IPS DF 4.7 (cell line): ENCODE measurements around the gene KLRG1.

ENCODE experiments used
- DNase-seq: peaks from one replicate; pipeline ENCODE4 v3.0.0-alpha.2; 2013; ENCODE audit warnings: low spot score; ENCODE audit errors: extremely low read depth

KLRG1 gene

DNA sequence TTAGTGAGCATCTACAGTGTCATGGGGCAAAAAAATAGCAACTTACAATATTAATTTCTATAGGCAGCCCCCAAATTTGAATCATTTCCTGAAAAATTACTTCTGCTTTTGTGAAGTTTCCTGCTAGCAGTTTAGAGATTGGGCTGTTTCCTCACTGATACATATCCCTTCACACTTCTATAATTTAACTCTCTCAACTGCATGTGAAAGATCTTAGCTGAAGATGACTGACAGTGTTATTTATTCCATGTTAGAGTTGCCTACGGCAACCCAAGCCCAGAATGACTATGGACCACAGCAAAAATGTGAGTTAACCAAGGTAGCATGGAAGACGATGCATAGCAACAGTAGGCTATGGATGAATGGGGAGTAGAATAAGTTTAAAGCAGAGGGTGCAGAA lies at the start of gene KLRG1:
TSS of gene KLRG1 (plus strand) at position 134 of the 400 bp plus-strand sequence. CDS start at position 224, 90 bp downstream.
- no peak for DNase-seq

DNA sequence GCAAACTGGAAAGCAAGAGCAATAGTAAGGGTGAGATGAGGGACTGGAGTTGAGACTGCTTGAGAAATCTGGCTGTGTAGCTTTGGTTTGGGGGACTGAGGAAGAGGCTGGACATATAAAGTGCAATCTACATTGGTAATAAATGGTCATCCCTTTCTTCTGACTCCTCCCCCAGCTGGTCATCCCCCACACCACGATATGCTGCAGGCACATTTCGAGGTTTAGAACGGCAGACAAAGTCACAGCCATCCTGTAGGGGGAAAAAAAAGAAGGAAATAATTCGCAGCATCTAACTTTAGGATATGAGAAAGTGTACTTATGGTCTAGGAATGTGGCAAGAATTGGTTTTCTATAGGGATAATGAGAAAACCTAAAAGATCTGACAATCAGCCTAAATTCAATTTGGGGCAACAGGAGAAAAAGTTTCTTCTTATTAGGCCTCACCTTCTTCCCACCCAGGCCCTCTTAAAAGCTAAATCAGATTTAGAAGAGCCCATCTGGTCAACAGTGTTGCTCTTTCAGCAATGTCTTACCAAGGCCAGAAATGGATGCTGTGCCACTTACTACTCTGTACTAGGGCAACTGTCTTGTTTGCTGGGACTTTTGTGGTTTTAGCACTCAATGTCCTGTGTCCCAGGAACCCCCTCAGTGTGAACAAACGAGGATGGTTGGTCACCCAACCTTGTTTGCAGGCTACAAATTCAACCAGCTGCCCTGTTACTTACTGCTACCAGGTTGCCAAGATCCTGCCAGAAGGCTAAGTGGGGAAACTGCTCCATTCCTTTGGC lies 47.5 kb upstream of the KLRG1 start:
- DNase-seq, result no peak

- DNase-seq, result no peak
Measured at GRCh38 chr12:8943565-8944186, 45.7 kb upstream of the KLRG1 start.

DNA sequence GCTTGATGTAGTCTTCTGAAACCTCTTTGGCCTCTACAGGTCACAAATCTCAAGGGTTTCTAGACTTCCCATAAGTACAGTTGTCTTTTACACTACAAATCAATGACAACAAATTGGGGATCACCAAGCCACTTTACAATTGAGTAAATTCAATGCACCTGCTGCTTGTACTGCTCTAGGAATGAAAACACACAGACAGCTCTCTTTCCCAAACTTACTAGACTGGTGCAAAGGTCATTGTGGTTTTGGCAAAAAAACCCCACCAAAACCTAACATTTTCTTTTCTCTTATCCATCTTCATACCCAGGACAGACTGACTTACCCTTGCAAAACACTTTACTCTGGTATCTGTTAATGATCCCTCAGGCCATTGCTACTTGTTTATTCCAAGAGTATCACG lies 42.6 kb upstream of the KLRG1 start:
- no peak for DNase-seq

GRCh38 chr12:8947737-8948136 lies 41.6 kb upstream of the KLRG1 start:
- no peak for DNase-seq

- DNase-seq, result no peak
Measured at GRCh38 chr12:8948701-8949341, 40.5 kb upstream of the KLRG1 start.

- DNase-seq, result peak; percentile 92
Measured at GRCh38 chr12:8949342-8950220, 39.8 kb upstream of the KLRG1 start, which contains the start of gene M6PR. Gene M6PR, minus strand, starts transcription at chr12:8949645. Its CDS starts 3,241 bp downstream, at chr12:8946404.

DNA sequence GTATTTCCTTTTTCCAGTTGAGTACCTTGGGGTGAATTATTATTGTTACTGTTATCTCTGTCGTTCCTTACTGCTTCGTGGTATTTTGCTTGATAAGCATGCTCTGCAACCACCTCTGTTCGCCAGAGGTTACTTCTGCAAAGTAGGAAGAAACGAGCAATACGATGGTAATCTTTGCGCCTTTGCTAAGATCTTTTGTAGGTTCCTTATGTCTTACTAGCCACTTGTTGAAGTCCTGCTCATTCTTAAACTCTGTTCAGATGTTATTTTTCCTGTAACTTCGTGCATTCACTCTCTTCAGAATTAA lies 39.2 kb upstream of the KLRG1 start:
- no peak for DNase-seq

GRCh38 chr12:8950702-8951478 lies 38.5 kb upstream of the KLRG1 start:
- no peak for DNase-seq

GRCh38 chr12:8951744-8952143 lies 37.6 kb upstream of the KLRG1 start:
- DNase-seq, result no peak

DNA sequence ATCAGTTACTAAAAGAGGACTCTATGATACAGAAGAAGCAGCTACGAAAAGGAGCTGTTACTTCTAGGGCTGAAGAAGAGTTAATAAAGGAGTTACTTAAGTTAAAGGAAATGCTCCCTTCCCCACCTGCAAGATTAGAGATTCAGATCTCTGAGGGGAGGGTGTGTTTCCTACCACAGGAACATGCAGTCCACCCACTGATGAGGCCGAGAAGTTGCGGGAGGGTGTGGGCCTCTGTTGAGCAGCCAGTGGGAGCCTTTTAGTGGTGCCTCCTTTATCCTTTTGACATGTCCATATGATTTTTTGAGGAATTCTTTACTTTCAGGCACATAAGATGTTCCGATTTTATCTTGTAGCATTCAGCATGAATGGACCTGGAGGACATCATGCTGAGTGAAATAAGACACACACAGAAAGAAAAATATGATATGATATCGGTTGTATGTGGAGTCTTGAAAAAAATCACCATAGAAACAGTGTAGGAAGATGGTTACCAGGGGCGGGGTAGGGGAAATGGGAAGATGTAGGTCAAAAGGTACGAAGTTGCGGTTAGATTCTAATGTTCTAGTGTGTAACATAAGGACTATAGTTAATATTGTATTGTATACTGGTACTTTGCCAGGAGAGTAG lies 35.5 kb upstream of the KLRG1 start:
- DNase-seq, result no peak

DNA sequence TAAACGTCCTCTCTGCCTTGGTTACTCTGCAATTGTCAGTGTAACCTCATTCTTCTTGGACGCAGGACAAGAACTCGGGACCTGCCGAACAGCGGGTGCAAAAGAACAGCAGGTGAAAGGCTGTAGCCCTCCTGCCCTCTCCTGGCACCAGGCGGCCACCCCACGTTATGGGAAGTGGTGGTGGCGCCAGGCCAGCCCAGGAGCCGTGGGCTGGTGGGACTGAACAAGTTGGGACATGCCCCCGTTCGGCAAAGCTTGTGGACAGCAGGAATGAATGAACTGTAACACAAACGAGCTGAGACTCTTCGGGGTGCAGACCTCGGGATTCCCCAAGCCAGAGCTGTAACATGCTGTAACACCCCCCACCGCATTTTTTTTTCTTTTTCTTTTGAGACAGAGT lies 33.3 kb upstream of the KLRG1 start:
- DNase-seq, result no peak

GRCh38 chr12:8956772-8957171 lies 32.6 kb upstream of the KLRG1 start:
- DNase-seq, result no peak

DNA sequence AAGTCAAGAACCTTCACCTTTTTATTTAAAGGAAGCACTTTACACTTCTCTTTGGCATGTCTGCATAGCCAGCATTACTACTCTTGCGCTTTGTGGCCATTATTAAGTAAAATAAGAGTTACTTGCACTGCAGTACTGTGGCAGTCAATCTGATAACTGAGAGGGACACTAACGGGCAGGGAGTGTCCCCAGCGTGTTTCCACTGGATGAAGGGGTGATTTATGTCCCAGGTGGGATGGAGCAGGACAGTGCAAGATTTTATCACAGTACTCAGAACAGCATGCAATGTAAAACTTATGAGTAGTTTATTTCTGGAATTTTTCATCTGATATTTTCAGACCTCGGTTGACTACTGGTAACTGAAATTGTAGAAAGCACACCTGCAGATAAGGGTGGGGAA lies 31.8 kb upstream of the KLRG1 start:
- DNase-seq, result no peak

- no peak for DNase-seq
Measured at GRCh38 chr12:8958066-8958465, 31.3 kb upstream of the KLRG1 start.

DNA sequence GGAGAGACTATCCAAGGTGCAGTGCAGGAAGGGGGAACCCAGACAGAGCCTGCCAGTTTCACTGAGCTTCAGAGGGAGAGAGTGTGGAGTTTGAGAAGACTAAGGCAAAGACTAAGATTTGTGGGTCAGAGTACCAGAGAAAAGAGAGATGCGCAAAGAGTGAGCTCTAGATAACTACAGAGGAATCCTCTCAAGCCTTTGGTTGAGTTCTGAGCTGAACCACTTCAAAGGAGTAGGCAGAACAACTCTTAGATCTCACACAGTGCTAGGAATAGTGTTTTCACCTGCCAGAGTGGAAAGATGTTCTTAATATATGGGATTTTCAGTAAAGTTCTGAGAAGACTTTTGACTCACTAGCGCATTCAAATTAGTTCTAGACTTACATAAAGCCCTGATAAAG lies 29.2 kb upstream of the KLRG1 start:
- no peak for DNase-seq

- DNase-seq, result no peak
Measured at GRCh38 chr12:8968761-8969160, 20.6 kb upstream of the KLRG1 start.

GRCh38 chr12:8969861-8970411 lies 19.4 kb upstream of the KLRG1 start:
- DNase-seq, result no peak

DNA sequence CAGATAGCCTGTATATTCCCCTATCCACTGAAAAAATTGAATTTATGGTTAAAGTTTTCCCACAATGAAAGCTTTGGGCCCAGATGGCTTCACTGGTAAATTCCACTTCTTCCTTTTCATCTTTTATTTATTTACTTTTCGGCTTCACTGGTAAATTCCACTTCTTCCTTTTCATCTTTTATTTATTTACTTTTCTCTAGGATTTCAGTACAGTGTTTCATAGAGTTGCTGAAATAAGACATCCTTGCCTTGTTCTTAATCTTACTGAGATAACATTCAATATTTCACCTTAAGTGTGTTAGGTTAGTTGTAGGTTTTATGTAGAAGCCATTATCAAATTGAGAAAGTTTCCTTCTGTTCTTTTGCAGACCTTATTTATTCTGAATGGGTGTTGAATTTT lies 18.9 kb upstream of the KLRG1 start:
- no peak for DNase-seq

DNA sequence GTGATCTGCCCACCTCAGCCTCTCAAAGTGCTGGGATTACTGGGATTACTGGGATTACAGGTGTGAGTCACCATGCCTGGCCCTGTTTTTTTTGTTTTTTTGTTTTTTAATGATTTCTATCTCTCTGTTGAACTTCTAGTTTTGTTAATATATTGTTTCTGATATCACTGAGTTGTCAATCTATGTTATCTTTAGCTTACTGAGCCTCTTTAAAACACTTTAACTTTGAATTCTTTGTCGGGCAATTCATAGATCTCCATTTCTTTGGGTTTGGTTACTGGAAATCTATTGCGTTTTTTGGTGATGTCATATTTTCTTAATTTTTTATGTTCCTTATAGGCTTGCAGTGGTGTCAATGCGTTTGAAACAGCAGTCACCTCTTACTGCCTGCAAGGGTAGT lies 9.2 kb upstream of the KLRG1 start:
- no peak for DNase-seq
